HG03103 (cell line): ENCODE data around the gene MAD1L1.
"Not testable (repeated sequence)": the region's sequence is repeated elsewhere in the genome, so short reads cannot be mapped to it uniquely, and the experiment has no call there.

Source experiments
- ATAC-seq: cut with Tn5 transposase; IDR thresholded peaks from one replicate; pipeline ENCODE4 v1.9.1; 2021; ENCODE audit warnings: low read depth; ENCODE audit not compliant: unreplicated experiment

The MAD1L1 gene

GRCh38 chr7:1865571-1866255 lies 367.0 kb downstream of the MAD1L1 start:
- no peak for ATAC-seq

- ATAC-seq, result no peak
Observed at GRCh38 chr7:1865000-1865555, 367.7 kb downstream of the MAD1L1 start.

DNA sequence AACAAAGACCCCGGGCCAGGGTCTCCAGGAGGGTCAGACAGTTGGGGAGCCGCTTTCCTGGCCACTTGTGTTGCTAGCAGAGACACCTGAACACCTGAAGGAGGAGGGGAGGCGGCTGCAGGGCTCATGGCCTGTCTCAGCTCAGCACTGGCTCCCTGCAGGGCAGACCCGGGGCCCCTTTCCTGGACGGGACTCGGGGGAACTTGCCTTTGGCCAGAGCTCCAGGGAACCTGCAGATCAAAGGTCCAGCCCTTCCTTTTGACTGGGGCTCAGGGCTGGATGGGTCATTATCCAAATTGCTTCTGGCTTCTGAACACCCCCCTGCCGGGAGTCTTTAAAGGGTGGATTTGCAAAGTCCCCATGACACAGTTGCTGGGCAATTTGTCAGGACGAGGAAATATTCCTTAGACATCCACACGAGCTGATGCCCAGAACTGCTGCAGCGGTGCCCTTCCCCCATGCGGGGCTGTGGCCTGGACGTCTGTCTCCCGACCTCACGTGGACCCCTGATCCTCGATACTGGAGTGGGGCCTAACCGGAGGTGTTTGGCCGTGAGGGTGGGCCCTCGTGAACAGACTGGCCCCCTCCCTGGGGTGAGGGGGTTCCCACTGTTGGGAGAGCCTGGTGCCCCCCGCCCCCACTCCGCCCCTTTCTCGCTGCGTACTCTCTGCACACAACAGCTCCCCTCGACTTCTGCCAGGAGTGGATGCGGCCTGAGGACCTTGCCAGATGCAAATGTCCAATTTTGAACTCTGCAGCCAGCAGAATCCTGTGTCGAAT lies 368.4 kb downstream of the MAD1L1 start:
- no peak for ATAC-seq

GRCh38 chr7:1863091-1863900 lies 369.4 kb downstream of the MAD1L1 start:
- no peak for ATAC-seq

GRCh38 chr7:1862560-1862959 lies 370.2 kb downstream of the MAD1L1 start:
- no peak for ATAC-seq

GRCh38 chr7:1861799-1862458 lies 370.8 kb downstream of the MAD1L1 start:
- no peak for ATAC-seq

GRCh38 chr7:1860881-1861798 lies 371.6 kb downstream of the MAD1L1 start:
- ATAC-seq, result not testable (repeated sequence)

DNA sequence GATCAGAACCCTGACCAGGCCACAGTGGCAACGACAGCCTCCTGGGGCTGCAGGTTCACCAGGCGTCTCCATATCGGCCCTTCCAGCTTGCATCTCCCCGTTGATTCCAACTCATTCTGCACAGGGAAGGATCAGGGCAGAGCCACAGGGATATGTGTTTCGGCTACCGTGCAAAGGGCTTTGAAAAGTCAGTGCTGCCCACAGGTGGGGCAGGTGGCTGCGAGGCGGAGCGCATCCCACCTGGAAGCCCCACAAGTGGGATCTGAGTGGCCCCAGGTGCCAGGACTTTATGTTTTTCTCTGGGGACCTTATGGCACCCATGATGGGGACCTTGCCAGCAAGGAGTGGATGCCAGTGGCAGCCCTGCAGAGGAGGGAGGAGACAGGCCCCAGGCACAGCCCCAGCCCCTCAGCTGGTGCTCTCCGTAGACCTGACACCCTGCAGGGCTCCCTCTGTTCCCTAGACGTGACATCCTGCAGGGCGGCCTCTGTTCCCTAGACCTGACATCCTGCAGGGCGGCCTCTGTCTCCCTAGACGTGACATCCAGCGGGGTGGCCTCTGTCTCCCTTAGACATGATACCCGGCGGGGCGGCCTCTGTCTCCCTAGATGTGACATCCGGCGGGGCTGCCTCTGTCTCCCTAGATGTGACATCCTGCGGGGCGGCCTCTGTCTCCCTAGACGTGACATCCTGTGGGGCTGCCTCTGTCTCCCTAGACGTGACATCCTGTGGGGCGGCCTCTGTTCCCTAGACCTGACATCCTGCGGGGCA lies 373.3 kb downstream of the MAD1L1 start:
- no peak for ATAC-seq

- no peak for ATAC-seq
Observed at GRCh38 chr7:1858435-1859265, 374.1 kb downstream of the MAD1L1 start.

- no peak for ATAC-seq
Observed at GRCh38 chr7:1857487-1858421, 375.0 kb downstream of the MAD1L1 start.

DNA sequence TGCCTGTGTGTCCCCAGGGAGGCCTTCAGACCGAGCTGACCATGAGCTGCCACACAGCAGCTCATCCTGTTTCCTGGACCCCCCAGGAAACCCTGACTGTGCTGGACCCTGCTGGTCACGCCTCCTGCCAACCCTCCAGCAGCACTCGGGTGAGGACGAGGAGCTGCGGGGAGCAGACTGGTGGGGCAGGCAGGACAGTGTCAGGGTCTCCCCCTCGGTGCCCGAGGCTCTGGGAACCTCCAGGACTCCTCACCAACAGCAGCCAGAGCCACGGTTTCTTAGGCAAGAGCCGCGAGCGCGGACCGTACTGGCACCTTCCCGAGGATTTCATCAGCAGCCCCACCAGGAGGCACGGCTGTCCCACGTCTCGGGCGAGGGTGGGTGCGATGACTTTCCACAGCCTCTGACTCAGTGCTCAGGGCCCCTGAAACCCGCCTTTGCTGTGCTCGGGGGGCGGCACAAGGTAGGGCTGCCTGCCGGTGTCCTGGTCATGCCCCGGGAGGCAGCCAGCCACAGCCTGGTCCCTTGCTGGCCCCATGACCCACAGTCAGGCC lies 375.8 kb downstream of the MAD1L1 start:
- ATAC-seq, result no peak

GRCh38 chr7:1856161-1856887 lies 376.4 kb downstream of the MAD1L1 start:
- no peak for ATAC-seq

DNA sequence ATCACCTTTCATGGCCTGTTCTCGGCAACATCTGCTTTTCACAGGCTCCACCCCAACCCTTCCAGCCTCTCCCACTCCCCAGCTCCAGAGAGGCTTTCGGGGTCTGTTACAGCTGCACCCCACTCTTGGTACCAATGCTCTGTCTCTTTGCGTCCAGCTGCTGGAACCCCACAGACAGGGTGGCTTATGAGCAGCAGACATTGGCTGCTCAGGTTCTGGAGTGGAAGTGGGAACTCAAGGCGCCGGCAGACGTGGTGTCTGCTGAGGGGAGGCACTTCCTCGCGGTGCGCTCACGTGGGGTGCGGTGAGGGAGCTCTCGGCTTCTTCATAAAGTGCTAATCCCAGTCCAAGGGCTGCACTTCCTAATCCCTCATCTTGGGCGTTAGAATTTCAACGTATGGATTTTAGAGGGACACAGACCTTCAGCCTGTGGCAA lies 377.0 kb downstream of the MAD1L1 start:
- no peak for ATAC-seq

- no peak for ATAC-seq
Observed at GRCh38 chr7:1854866-1855724, 377.6 kb downstream of the MAD1L1 start.
